ENCODE results near the gene SNRPF.
"Not testable (repeated sequence)": the region's sequence is repeated elsewhere in the genome, so short reads cannot be mapped to it uniquely, and the experiment has no call there.

SNRPF gene

GRCh38 chr12:95858451-95859343 lies at the start of gene SNRPF:
Gene SNRPF (plus strand): TSS chr12:95858952. CDS start chr12:95859074, 122 bp downstream.
- DNase-seq (ENCODE audit: low spot score in 2 of 2) (peak; percentile 94 to 95), ATAC-seq (replicated peaks; ENCODE audit: extremely low read depth, poor library complexity, severe bottlenecking) (peak; percentile 96)
- no peaks in the 10 kb centered on the region for H3K9me3 Mint-ChIP-seq
- peaks cover 5% of the 10 kb centered on the region for H3K4me1 Mint-ChIP-seq
- peaks cover 10% of the 10 kb centered on the region for H3K27me3 Mint-ChIP-seq
- H3K4me3 Mint-ChIP-seq = no peak within 1 kb of the TSS
- no peak within 1 kb of the TSS for H3K27ac Mint-ChIP-seq (ENCODE audit: low read depth)
- H3K36me3 Mint-ChIP-seq (ENCODE audit: insufficient read depth) = peaks cover 10% of the 10 kb centered on the region

DNA sequence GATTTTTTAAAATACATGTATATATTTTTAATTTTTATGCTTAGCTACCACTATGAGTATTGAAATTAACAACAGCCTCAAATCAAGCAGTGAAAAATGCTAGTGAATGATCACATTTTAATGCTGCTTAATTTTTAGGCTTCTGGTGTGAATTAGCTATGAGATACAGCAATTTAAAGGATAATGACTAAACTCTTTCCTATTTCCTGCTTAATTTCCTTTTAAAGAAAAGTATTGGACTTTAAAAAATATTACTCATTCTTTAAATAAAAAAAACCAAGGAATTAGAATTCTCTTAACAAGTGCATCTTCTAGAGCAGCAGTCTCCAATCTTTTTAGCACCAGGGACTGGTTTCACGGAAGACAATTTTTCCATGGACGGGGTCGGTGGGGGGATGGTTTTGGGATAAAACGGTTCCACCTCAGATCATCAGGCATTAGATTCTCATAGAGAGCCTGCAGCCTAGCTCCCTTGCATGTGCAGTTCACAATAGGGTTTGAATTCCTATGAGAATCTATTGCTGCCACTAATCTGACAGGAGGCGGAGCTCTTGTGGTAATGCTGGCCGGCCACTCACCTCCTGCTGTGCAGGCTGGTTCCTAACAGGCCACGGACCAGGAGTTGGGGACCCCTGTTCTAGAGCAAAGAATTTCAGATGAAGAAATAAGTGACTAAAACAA lies 49.6 kb upstream of the SNRPF start:
- Mint-ChIP-seq H3K27ac (ENCODE audit: low read depth) (no peak overlapping the region), H3K36me3 (ENCODE audit: insufficient read depth) (peaks cover 2% of the 10 kb centered on the region), H3K27me3 (peaks cover 48% of the 10 kb centered on the region), H3K4me3 (no peak overlapping the region), H3K9me3 (no peaks in the 10 kb centered on the region), H3K4me1 (no peaks in the 10 kb centered on the region)
- ATAC-seq (replicated peaks; ENCODE audit: extremely low read depth, poor library complexity, severe bottlenecking) (no peak), DNase-seq (ENCODE audit: low spot score in 2 of 2) (no peak)

GRCh38 chr12:95810411-95810810 lies 48.3 kb upstream of the SNRPF start:
- peaks cover 41% of the 10 kb centered on the region for H3K27me3 Mint-ChIP-seq
- ATAC-seq (replicated peaks; ENCODE audit: extremely low read depth, poor library complexity, severe bottlenecking) (no peak), DNase-seq (ENCODE audit: low spot score in 2 of 2) (no peak)
- no peak overlapping the region for H3K4me3 Mint-ChIP-seq
- peaks cover 2% of the 10 kb centered on the region for H3K36me3 Mint-ChIP-seq (ENCODE audit: insufficient read depth)
- no peak overlapping the region for H3K27ac Mint-ChIP-seq (ENCODE audit: low read depth)
- no peaks in the 10 kb centered on the region for H3K4me1 Mint-ChIP-seq
- no peaks in the 10 kb centered on the region for H3K9me3 Mint-ChIP-seq

GRCh38 chr12:95812155-95812554 lies 46.6 kb upstream of the SNRPF start:
- not testable (repeated sequence) for H3K4me1 Mint-ChIP-seq; H3K27ac Mint-ChIP-seq (ENCODE audit: low read depth); ATAC-seq (replicated peaks; ENCODE audit: extremely low read depth, poor library complexity, severe bottlenecking); H3K9me3 Mint-ChIP-seq; H3K36me3 Mint-ChIP-seq (ENCODE audit: insufficient read depth); H3K4me3 Mint-ChIP-seq; DNase-seq (ENCODE audit: low spot score in 2 of 2)
- peaks cover 41% of the 10 kb centered on the region for H3K27me3 Mint-ChIP-seq

GRCh38 chr12:95815632-95816212 lies 43.0 kb upstream of the SNRPF start:
- Mint-ChIP-seq H3K4me3 (no peak overlapping the region), H3K36me3 (ENCODE audit: insufficient read depth) (no peaks in the 10 kb centered on the region), H3K9me3 (no peaks in the 10 kb centered on the region), H3K4me1 (no peaks in the 10 kb centered on the region), H3K27me3 (peaks cover 36% of the 10 kb centered on the region), H3K27ac (ENCODE audit: low read depth) (no peak overlapping the region)
- DNase-seq (ENCODE audit: low spot score in 2 of 2) (no peak), ATAC-seq (replicated peaks; ENCODE audit: extremely low read depth, poor library complexity, severe bottlenecking) (no peak)

DNA sequence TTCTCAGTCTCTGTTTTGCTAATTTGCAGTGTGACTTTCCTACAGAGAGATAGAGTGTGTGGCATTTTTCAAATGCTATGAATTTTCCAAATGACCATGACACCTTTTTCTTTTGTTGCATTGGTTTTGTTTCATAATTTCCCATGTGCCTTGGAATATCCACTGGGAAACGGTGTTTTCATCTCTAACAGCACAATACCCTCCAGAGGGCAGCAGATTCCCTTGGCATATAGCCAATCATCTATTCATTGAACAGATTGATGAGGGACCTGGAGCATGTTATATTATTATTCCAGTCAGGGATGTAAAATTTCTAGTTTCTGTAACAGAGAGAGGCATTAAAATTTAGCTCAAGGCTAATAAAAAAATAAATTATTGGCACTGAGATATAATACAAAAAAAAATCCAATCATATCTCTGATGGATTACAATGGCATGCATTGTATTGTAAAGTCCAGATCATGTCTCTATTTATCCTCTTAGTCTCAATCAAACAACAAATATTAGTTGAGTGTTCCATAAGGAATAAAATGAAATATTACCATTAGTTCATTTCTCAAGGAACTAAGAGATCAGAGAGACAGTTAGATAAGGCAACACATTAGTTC lies 38.6 kb upstream of the SNRPF start:
- no peaks in the 10 kb centered on the region for H3K36me3 Mint-ChIP-seq (ENCODE audit: insufficient read depth)
- ATAC-seq (replicated peaks; ENCODE audit: extremely low read depth, poor library complexity, severe bottlenecking) = no peak
- no peaks in the 10 kb centered on the region for H3K4me1 Mint-ChIP-seq
- peaks cover 29% of the 10 kb centered on the region for H3K27me3 Mint-ChIP-seq
- no peak for DNase-seq (ENCODE audit: low spot score in 2 of 2)
- no peak overlapping the region for H3K4me3 Mint-ChIP-seq
- no peaks in the 10 kb centered on the region for H3K9me3 Mint-ChIP-seq
- no peak overlapping the region for H3K27ac Mint-ChIP-seq (ENCODE audit: low read depth)

- ATAC-seq (replicated peaks; ENCODE audit: extremely low read depth, poor library complexity, severe bottlenecking) = no peak
- no peak for DNase-seq (ENCODE audit: low spot score in 2 of 2)
- Mint-ChIP-seq H3K4me1 (no peaks in the 10 kb centered on the region), H3K27me3 (peaks cover 28% of the 10 kb centered on the region), H3K4me3 (no peak overlapping the region), H3K9me3 (no peaks in the 10 kb centered on the region), H3K27ac (ENCODE audit: low read depth) (no peak overlapping the region), H3K36me3 (ENCODE audit: insufficient read depth) (no peaks in the 10 kb centered on the region)
Observed at GRCh38 chr12:95829395-95829794, 29.4 kb upstream of the SNRPF start.

DNA sequence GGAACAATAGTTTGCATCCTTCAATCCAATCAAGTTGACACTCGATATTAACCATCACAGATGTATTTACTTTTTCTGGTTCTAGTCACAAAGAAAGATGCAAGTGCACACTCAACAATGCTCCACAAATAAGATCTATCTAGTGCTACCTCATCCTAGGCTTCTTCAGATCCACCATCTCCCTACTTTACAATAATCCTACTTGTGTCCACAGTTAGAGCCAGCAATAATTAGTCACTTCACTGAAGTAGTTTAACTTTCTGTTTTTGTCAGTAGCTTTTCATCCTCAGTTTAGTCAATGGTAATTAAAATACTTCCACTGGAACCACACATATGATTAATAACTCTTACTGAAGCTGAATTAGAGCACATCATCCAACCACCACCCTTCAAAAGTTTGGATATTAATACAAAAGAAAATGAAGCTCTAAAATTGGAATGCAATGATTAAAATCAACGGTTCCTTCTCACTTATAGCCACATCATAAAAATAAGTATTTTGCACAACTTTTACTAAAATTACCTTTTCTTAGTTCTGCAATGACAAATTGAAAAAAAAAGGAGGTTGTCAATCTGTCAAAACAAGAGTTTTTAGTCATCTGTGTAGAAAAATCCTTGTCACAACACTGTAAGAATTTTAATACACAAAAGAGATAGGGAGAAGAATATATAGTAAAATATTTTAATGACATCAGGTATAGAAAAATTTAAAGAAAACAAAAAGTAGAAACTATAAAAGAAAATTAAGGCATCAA lies 28.2 kb upstream of the SNRPF start:
- ATAC-seq (replicated peaks; ENCODE audit: extremely low read depth, poor library complexity, severe bottlenecking) (no peak), DNase-seq (ENCODE audit: low spot score in 2 of 2) (no peak)
- no peaks in the 10 kb centered on the region for H3K36me3 Mint-ChIP-seq (ENCODE audit: insufficient read depth)
- H3K27me3 Mint-ChIP-seq = peaks cover 28% of the 10 kb centered on the region
- no peaks in the 10 kb centered on the region for H3K4me1 Mint-ChIP-seq
- no peak overlapping the region for H3K4me3 Mint-ChIP-seq
- H3K27ac Mint-ChIP-seq (ENCODE audit: low read depth) = no peak overlapping the region
- no peaks in the 10 kb centered on the region for H3K9me3 Mint-ChIP-seq

DNA sequence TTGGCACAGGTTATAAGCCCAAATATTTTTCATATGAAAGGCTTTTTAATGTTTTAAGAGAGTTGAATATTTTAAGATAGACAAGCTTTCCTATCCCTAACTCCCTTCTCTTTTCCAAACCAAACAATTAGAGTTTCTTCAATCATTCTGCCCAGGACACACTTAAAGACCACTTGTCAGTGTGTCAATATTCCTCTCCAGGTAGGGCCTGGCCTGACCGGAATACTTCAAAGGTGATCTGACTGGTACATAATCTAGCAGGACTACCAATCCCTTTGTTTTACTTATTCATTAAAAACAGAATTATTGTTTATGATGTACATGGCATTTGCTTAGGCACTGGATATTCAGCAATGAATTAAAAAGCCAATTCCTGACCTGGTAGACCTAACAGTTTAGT lies 24.2 kb upstream of the SNRPF start:
- Mint-ChIP-seq H3K27ac (ENCODE audit: low read depth) (no peak overlapping the region), H3K36me3 (ENCODE audit: insufficient read depth) (no peaks in the 10 kb centered on the region), H3K4me3 (no peak overlapping the region), H3K4me1 (peaks cover 6% of the 10 kb centered on the region), H3K27me3 (peaks cover 44% of the 10 kb centered on the region), H3K9me3 (no peaks in the 10 kb centered on the region)
- DNase-seq (ENCODE audit: low spot score in 2 of 2) = no peak
- no peak for ATAC-seq (replicated peaks; ENCODE audit: extremely low read depth, poor library complexity, severe bottlenecking)

DNA sequence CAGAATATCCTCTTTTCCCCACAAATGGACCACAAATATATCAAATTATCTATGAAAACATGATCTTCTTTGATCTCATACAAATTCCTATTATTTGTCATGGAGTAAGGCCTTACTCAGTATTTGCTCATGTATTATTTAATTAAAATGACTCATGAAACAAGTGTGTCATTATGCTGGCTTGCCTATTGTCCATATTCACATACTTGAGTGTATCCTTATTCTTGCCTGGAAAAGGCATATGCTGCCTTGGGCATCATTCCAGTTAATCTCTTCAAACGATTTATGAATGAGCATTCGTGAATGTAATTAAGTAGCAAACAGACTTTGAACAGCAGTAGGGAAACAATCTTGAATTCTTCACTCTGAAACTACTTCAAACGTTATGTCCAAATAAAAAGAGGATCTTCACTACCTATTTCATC lies 22.6 kb upstream of the SNRPF start:
- H3K9me3 Mint-ChIP-seq = no peaks in the 10 kb centered on the region
- DNase-seq (ENCODE audit: low spot score in 2 of 2) (no peak), ATAC-seq (replicated peaks; ENCODE audit: extremely low read depth, poor library complexity, severe bottlenecking) (no peak)
- no peaks in the 10 kb centered on the region for H3K36me3 Mint-ChIP-seq (ENCODE audit: insufficient read depth)
- H3K4me3 Mint-ChIP-seq = no peak overlapping the region
- no peak overlapping the region for H3K27ac Mint-ChIP-seq (ENCODE audit: low read depth)
- peaks cover 6% of the 10 kb centered on the region for H3K4me1 Mint-ChIP-seq
- H3K27me3 Mint-ChIP-seq = peaks cover 31% of the 10 kb centered on the region

DNA sequence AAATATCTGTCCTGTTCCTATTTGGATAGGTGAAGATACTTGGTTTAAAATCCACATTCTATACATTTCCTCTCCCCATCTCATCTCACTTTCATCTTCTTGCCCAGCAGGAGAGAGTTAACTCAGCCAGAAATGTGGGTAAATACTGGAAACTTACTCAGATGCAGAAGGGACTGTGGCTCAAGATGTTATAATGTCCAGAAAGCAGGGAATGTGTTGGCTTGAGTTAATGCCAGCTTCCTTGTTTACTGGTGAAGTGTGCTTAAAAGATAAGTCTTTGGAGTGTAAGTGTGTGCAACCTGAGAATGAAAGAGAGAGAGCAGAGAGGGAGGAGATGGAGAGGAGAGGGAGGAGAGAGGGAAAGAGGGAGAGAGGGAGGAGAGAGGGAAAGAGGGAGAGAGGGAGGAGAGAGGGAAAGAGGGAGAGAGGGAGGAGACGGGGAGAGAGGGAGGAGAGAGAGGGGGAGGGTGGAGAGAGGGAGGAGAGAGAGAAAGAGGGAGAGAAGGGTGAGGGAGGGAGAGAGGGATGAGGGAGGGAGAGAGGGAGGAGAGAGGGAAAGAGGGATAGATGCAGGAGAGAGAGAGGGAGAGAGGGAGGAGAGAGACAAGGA lies 22.0 kb upstream of the SNRPF start:
- Mint-ChIP-seq H3K4me3 (no peak overlapping the region), H3K27me3 (peaks cover 31% of the 10 kb centered on the region), H3K9me3 (no peaks in the 10 kb centered on the region), H3K4me1 (peaks cover 6% of the 10 kb centered on the region), H3K27ac (ENCODE audit: low read depth) (no peak overlapping the region), H3K36me3 (ENCODE audit: insufficient read depth) (no peaks in the 10 kb centered on the region)
- DNase-seq (ENCODE audit: low spot score in 2 of 2) = no peak
- no peak for ATAC-seq (replicated peaks; ENCODE audit: extremely low read depth, poor library complexity, severe bottlenecking)

Measured in central memory CD8-positive, alpha-beta T cell (primary cell).